Adrenal gland (tissue), 5 donors: ENCODE results near the gene HBQ1.

Experiments used
- CTCF ChIP-seq, 6 experiments: fragments of 450-650 bp in 4 of 6; fragments of 200-600 bp in 2 of 6; sonication (generic) in 1 of 6; IDR thresholded peaks; 1 replicate in 5 of 6; 2 replicates in 1 of 6; pipeline versions ENCODE4 v1.5.1 to v1.8.0; 2016 to 2021; ENCODE audit warnings: antibody characterized with exemption in 6 of 6, mild to moderate bottlenecking in 2 of 6, moderate library complexity in 1 of 6
- POLR2A ChIP-seq, 2 donors: fragments of 450-650 bp; IDR thresholded peaks; one replicate each; pipeline ENCODE4 v1.6.1; 2017; ENCODE audit warnings: antibody characterized with exemption in 2 of 2, mild to moderate bottlenecking in 2 of 2, moderate library complexity in 1 of 2
- donor health status: DM: no; HTN: no; CAD: no.

GRCh38 chr16:181565-182021 is 1.3 kb downstream of the HBQ1 start:
- TF ChIP-seq CTCF (IDR thresholded peaks at IDR 0.05) (peak; percentile 81 to 96 (median 90)), POLR2A (IDR thresholded peaks at IDR 0.05) (no peak)
